Measurements from ENCODE around the gene TTR. TPM values are rescaled to one million over a fixed set of nuclear protein-coding genes. Genes with fewer than 3 reads are reported as not detected.

Gene TTR
- total RNA-seq, 2 experiments from 2014 or later, result not detected

GRCh38 chr18:31566576-31567306 lies 24.9 kb upstream of the TTR start:
- H3K4me3 Mint-ChIP-seq, result no peak overlapping the region
- H3K36me3 Mint-ChIP-seq, result no peaks in the 10 kb centered on the region
- no peaks in the 10 kb centered on the region for H3K9me3 Mint-ChIP-seq
- no peak for ATAC-seq (ENCODE audit: low read depth)
- H3K27ac Mint-ChIP-seq, result no peak overlapping the region
- no peaks in the 10 kb centered on the region for H3K4me1 Mint-ChIP-seq
- DNase-seq, result no peak
- POLR2A ChIA-PET, result no interaction called here
- H3K27me3 Mint-ChIP-seq, result no peaks in the 10 kb centered on the region

- POLR2A ChIA-PET, result no interaction called here
- DNase-seq (no peak), ATAC-seq (ENCODE audit: low read depth) (no peak)
- Mint-ChIP-seq H3K36me3 (no peaks in the 10 kb centered on the region), H3K4me3 (no peak overlapping the region), H3K4me1 (no peaks in the 10 kb centered on the region), H3K27ac (no peak overlapping the region), H3K27me3 (peaks cover 2% of the 10 kb centered on the region), H3K9me3 (no peaks in the 10 kb centered on the region)
Observed at GRCh38 chr18:31572368-31572767, 19.3 kb upstream of the TTR start.

- Mint-ChIP-seq H3K4me3 (no peak overlapping the region), H3K27me3 (peaks cover 2% of the 10 kb centered on the region), H3K36me3 (no peaks in the 10 kb centered on the region), H3K27ac (no peak overlapping the region), H3K9me3 (no peaks in the 10 kb centered on the region), H3K4me1 (no peaks in the 10 kb centered on the region)
- POLR2A ChIA-PET, result no interaction called here
- ATAC-seq (ENCODE audit: low read depth) (no peak), DNase-seq (no peak)
Observed at GRCh38 chr18:31573051-31573450, 18.6 kb upstream of the TTR start.

- Mint-ChIP-seq H3K9me3 (no peaks in the 10 kb centered on the region), H3K4me1 (no peaks in the 10 kb centered on the region), H3K4me3 (no peak overlapping the region), H3K27me3 (peaks cover 2% of the 10 kb centered on the region), H3K27ac (no peak overlapping the region), H3K36me3 (no peaks in the 10 kb centered on the region)
- POLR2A ChIA-PET, result no interaction called here
- DNase-seq (no peak), ATAC-seq (ENCODE audit: low read depth) (no peak)
Observed at GRCh38 chr18:31574359-31574758, 17.3 kb upstream of the TTR start.

DNA sequence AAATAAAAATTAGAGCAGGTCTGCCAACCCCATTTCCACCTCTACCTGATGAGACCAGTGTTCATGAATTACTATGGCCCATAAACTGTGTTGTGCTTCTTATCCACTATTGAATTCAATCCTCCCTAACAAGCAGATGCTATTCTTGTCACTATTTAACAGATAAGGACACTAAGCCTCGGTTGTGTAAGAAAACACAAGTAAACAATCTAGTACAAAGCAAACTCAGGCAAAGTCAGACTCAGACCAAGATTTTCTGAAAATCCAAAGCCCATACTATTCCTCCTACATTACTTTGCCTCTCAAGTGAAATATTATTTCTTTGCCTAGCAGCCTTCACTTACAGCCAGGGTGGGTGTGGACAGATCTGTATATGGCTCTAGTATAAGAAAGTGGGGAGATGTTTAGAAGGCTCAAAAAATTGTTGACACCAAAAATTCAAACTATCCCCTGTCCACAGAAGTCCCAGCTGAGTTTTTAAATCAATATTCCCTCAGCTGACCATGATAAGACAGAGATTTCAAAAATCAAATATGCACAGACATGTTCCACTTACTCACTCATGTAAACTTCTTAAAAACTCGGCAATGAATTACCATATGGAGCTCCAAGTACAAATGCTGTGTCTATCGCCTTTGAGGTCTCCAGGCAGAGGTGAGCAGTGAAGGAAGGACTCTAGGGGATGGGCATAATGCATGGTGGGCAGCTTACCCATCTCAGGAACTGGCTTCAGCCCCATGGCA lies 16.0 kb upstream of the TTR start:
- Mint-ChIP-seq H3K27me3 (peaks cover 2% of the 10 kb centered on the region), H3K9me3 (no peaks in the 10 kb centered on the region), H3K36me3 (no peaks in the 10 kb centered on the region), H3K4me3 (no peak overlapping the region), H3K4me1 (no peaks in the 10 kb centered on the region), H3K27ac (no peak overlapping the region)
- DNase-seq, result no peak
- POLR2A ChIA-PET, result no interaction called here
- no peak for ATAC-seq (ENCODE audit: low read depth)

DNA sequence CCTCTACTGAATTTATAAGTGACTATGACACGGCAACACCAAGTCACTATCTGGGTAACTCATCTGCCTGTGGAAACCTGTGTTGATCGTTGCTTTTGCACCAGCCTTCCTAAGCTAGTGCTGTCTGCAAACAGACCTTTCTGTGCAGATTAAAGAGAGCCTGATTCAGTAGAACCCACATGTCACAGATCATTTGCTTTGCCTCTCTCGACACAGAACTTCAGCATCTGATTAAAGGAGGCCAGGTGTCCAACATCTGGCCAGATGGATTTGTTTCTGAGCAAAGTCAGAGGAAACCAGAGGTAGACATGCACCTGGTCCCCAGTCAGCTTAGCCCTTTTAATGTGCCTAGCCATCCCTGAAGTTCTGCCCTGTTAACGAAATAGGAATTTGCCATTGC lies 15.0 kb upstream of the TTR start:
- H3K36me3 Mint-ChIP-seq, result no peaks in the 10 kb centered on the region
- POLR2A ChIA-PET, result no interaction called here

DNA sequence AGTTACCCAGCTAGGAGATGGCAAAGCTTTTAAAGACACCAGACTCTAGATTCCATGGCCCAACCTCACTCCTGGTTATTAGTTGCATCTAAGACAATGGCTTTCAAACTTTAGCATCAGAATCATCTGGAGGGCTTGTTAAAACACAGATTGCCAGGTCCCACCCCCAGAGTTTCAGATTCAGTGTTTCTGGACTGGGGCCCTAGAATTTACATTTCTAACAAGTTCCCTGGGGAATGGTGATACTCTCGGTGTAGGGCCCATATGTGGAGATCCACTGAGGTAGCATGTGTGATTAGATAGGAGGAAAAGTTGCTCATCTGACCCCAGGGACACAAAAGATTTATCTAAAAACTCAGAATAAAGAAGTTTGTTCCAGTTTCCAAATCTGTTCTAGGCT lies 14.5 kb upstream of the TTR start:
- H3K27ac Mint-ChIP-seq, result no peak overlapping the region
- H3K9me3 Mint-ChIP-seq, result no peaks in the 10 kb centered on the region
- POLR2A ChIA-PET, result no interaction called here
- DNase-seq (no peak), ATAC-seq (ENCODE audit: low read depth) (no peak)
- H3K27me3 Mint-ChIP-seq, result peaks cover 2% of the 10 kb centered on the region
- H3K4me1 Mint-ChIP-seq, result no peaks in the 10 kb centered on the region
- H3K36me3 Mint-ChIP-seq, result no peaks in the 10 kb centered on the region
- no peak overlapping the region for H3K4me3 Mint-ChIP-seq

More for the DNA sequence above, 15.0 kb upstream of the TTR start:
- ATAC-seq (ENCODE audit: low read depth), result no peak
- Mint-ChIP-seq H3K4me3 (no peak overlapping the region), H3K27me3 (peaks cover 2% of the 10 kb centered on the region), H3K27ac (no peak overlapping the region), H3K4me1 (no peaks in the 10 kb centered on the region), H3K9me3 (no peaks in the 10 kb centered on the region)
- DNase-seq, result no peak

- Mint-ChIP-seq H3K9me3 (no peaks in the 10 kb centered on the region), H3K27ac (no peak overlapping the region), H3K4me3 (no peak overlapping the region), H3K36me3 (no peaks in the 10 kb centered on the region), H3K4me1 (no peaks in the 10 kb centered on the region), H3K27me3 (peaks cover under 1% of the 10 kb centered on the region)
- ATAC-seq (ENCODE audit: low read depth) (no peak), DNase-seq (no peak)
- POLR2A ChIA-PET, result no interaction called here
Observed at GRCh38 chr18:31578126-31578525, 13.6 kb upstream of the TTR start.

DNA sequence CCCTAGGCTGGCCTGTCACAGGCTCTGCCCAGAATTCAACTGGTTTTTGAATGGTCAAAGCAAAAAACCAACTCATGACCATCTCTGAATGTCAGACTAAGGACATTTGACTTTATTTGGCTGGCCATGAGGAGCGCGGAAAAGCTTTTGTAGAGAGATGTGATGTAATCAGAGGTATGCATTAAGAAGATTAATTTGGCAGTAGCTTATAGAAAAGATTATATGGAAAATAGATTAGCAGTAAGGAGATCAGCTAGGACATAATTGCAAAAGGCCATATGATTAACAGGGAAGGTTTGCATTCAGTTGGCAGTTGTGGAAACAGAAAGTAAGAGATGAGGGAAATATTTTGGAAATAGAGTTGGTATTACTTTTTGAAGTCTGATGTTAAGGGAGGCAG lies 12.3 kb upstream of the TTR start:
- H3K4me1 Mint-ChIP-seq, result no peaks in the 10 kb centered on the region

DNA sequence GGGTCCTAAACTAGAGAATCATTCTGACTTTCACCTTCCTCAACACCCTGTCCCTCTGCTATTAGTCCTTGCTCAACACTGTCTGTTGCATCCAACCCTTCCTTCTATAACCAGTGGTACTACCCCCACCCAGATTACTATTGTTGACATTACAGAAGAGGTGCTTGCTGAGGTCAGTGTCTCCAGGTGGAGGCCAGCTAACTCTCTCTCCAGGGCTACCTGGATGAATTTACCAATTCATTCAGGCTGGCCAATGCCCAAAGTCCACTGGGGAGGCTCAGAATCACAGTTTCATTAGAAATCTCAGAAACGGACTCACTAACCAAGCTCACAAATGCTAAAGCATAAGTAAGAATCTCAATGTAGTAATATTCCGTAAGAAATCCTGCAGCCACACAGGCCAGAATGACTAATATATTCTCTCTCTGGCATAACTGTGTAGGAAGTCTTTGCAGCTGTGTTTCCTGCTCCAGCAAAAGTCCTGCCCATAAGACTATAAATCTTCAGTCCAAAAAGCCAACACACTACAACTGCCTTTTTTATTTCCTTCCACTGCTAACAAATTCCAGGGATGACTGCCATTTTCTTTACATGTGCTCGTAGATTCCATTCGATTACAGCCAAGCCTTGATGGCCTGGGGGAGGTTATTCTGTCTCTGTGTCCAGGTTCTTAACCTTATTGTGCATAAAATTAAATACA lies 10.0 kb upstream of the TTR start:
- Mint-ChIP-seq H3K27ac (no peak overlapping the region), H3K4me1 (no peaks in the 10 kb centered on the region), H3K27me3 (no peaks in the 10 kb centered on the region), H3K4me3 (no peak overlapping the region), H3K9me3 (no peaks in the 10 kb centered on the region), H3K36me3 (no peaks in the 10 kb centered on the region)
- no peak for ATAC-seq (ENCODE audit: low read depth)
- POLR2A ChIA-PET, result no interaction called here
- no peak for DNase-seq

More for the DNA sequence above, 12.3 kb upstream of the TTR start:
- POLR2A ChIA-PET, result no interaction called here
- Mint-ChIP-seq H3K4me3 (no peak overlapping the region), H3K36me3 (no peaks in the 10 kb centered on the region), H3K27ac (no peak overlapping the region), H3K9me3 (no peaks in the 10 kb centered on the region), H3K27me3 (no peaks in the 10 kb centered on the region)
- no peak for ATAC-seq (ENCODE audit: low read depth)
- no peak for DNase-seq

DNA sequence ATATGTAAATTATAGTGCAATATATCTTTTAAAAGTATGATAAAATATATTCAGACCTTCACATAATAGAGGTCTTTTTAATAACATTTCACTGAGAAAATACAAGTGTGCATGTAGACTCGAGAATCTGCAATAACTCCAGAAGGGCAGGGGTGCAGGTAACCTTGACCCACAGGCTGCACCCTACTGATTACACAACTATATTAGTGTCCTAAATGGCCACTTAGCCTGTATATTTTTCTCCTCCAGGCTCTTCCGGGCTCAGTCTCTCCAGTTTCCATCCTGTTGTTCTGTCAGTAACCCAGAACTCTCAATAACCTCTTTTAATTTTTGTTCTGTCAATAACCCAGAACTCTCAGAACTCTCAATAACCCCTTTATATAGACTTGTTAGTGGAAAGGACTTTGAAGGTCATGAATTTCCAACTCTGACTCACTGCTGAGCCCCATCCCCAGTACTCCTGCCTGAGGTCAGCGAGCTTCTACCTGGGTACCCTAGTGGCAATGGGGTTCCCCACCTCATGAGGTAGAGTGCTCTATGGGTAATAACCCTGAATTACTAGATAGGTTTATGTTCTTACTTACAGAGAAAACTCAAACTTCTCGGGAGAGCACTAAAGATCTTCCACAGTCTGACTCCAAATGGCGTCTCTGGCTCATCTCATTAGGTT lies 8.4 kb upstream of the TTR start:
- DNase-seq (no peak), ATAC-seq (ENCODE audit: low read depth) (no peak)
- Mint-ChIP-seq H3K9me3 (no peaks in the 10 kb centered on the region), H3K27ac (no peak overlapping the region), H3K27me3 (no peaks in the 10 kb centered on the region), H3K4me1 (no peaks in the 10 kb centered on the region), H3K36me3 (no peaks in the 10 kb centered on the region), H3K4me3 (no peak overlapping the region)
- POLR2A ChIA-PET, result no interaction called here

GRCh38 chr18:31585991-31586390 lies 5.7 kb upstream of the TTR start:
- H3K4me1 Mint-ChIP-seq, result no peaks in the 10 kb centered on the region
- no peak overlapping the region for H3K27ac Mint-ChIP-seq
- H3K4me3 Mint-ChIP-seq, result no peak overlapping the region
- ATAC-seq (ENCODE audit: low read depth) (no peak), DNase-seq (no peak)
- H3K36me3 Mint-ChIP-seq, result no peaks in the 10 kb centered on the region
- POLR2A ChIA-PET, result no interaction called here
- no peaks in the 10 kb centered on the region for H3K9me3 Mint-ChIP-seq
- no peaks in the 10 kb centered on the region for H3K27me3 Mint-ChIP-seq

- no peaks in the 10 kb centered on the region for H3K36me3 Mint-ChIP-seq
- H3K4me3 Mint-ChIP-seq, result no peak overlapping the region
- H3K4me1 Mint-ChIP-seq, result no peaks in the 10 kb centered on the region
- H3K9me3 Mint-ChIP-seq, result no peaks in the 10 kb centered on the region
- DNase-seq (no peak), ATAC-seq (ENCODE audit: low read depth) (no peak)
- no peak overlapping the region for H3K27ac Mint-ChIP-seq
- POLR2A ChIA-PET, result no interaction called here
- no peaks in the 10 kb centered on the region for H3K27me3 Mint-ChIP-seq
Observed at GRCh38 chr18:31586616-31587015, 5.1 kb upstream of the TTR start.
